Stimulated activated CD4-positive, alpha-beta T cell treated with anti-CD3 and anti-CD28 coated beads, Interleukin-12 subunit alpha, Interleukin-12 subunit beta, amount 100 ng/mL, for 24 hours (primary cell): Measurements from ENCODE around the gene KASH5.

Source experiments
- DNase-seq, 2 experiments: peaks; one replicate each; pipeline ENCODE4 v3.0.0-alpha.2; 2020; ENCODE audit warnings: low read depth in 2 of 2

The KASH5 gene, protein sequence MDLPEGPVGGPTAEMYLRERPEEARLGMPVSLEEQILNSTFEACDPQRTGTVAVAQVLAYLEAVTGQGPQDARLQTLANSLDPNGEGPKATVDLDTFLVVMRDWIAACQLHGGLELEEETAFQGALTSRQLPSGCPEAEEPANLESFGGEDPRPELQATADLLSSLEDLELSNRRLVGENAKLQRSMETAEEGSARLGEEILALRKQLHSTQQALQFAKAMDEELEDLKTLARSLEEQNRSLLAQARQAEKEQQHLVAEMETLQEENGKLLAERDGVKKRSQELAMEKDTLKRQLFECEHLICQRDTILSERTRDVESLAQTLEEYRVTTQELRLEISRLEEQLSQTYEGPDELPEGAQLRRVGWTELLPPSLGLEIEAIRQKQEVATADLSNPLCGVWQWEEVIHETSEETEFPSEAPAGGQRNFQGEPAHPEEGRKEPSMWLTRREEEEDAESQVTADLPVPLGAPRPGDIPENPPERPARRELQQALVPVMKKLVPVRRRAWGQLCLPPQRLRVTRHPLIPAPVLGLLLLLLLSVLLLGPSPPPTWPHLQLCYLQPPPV

DNA sequence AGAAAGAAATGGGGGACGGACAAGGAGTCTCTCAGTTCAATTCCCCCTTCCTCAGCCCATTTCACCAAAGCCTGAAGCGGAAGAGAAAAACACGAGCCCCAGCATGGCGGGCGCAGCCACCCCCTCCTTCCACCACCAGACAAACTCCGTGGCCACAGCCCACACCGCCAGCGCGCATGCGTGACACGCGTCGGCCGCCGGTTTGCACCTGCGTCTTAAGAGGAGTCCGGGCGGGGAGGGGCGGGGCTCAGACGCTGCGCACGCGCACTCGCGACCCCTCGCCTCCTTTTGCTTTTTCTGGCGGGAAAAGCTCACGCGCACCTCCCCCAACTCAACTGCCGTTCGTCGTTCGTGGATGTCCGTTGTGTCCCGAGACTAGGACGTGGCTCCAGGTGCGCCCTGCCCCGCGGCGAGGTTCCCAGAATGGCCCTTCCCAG is at the start of gene KASH5:
Gene KASH5 (plus strand): TSS at position 314 of the 437 bp plus-strand sequence. CDS start 2,635 bp downstream, outside the sequence.
- DNase-seq = peak; percentile 75 to 84

DNA sequence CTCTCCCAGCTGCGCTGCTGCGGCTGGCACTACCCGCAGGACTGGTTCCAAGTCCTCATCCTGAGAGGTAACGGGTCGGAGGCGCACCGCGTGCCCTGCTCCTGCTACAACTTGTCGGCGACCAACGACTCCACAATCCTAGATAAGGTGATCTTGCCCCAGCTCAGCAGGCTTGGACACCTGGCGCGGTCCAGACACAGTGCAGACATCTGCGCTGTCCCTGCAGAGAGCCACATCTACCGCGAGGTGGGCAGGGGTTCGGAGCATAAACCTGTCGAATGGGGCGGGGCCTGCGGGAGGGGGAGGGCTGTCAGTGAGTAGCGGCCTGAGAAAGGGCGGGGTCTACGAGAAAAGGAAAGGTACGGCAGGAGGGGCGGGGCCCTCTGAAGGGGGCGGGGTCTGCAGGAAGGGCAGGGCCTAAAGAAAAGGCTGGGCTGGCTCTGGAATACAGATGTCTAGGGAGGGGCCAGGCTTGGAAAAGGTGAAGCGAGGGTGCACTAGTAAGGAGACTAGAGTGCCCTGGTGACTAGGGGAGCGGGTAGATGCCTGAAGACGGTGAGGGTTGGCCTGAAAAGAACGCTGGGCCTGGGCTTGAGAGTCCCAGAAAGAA is 49.3 kb upstream of the KASH5 start:
- DNase-seq = no peak

DNA sequence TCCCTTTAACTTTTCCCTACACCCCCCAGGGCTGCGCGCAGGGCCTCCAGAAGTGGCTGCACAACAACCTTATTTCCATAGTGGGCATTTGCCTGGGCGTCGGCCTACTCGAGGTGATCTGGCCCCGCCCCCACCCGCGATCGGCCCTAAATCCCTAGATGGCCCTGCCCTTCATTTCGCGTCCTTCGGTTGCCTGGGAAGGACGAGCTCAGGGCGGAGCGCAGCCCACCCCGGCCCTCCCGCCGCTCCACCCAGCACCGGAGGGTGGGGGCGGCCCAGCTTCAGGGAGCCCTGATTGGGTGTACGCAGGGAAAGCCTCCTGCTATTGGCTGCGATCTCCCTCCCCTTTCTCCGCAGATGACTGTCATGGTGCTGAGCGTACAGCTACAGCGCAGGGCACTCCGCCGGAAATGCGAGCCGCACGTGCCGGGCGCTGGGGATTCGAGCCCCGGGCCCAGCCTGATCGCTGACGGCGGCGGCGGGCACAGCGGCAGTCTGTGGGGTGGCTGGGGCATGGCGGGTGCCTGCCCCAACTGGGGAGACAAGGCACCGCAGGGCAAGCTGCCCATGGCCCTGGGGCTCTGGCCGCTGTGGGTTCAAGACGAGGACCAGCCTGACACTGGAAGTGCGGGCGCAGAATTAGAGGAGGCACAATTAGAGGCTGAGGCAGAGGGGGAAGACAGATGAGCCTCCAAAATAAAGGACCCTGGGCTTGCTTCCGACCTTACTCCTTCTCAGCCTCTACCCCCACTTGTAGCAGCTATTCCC is 48.6 kb upstream of the KASH5 start:
- DNase-seq = no peak

DNA sequence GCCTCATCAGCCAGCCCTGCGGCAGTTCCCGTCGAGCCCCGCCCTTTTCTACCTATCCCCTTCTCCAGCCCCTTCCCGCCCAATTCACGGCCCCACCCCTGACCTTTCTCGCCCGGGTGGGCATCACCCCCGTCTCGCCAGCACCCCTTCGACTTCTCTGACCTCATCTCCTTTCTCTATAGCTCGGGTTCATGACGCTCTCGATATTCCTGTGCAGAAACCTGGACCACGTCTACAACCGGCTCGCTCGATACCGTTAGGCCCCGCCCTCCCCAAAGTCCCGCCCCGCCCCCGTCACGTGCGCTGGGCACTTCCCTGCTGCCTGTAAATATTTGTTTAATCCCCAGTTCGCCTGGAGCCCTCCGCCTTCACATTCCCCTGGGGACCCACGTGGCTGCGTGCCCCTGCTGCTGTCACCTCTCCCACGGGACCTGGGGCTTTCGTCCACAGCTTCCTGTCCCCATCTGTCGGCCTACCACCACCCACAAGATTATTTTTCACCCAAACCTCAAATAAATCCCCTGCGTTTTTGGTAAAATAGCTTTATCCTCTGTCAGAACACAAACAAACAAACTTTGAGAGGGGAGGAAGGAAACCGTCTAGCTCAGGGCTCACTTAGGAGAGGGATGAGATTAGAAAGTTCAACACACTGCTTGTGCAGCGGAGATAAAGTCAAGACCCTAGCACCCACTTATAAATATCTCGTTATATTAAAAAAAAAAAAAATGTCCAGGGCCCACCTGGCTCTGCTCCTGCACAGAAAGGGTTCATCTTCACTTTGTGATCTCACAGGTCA is 47.8 kb upstream of the KASH5 start:
- no peak for DNase-seq

DNA sequence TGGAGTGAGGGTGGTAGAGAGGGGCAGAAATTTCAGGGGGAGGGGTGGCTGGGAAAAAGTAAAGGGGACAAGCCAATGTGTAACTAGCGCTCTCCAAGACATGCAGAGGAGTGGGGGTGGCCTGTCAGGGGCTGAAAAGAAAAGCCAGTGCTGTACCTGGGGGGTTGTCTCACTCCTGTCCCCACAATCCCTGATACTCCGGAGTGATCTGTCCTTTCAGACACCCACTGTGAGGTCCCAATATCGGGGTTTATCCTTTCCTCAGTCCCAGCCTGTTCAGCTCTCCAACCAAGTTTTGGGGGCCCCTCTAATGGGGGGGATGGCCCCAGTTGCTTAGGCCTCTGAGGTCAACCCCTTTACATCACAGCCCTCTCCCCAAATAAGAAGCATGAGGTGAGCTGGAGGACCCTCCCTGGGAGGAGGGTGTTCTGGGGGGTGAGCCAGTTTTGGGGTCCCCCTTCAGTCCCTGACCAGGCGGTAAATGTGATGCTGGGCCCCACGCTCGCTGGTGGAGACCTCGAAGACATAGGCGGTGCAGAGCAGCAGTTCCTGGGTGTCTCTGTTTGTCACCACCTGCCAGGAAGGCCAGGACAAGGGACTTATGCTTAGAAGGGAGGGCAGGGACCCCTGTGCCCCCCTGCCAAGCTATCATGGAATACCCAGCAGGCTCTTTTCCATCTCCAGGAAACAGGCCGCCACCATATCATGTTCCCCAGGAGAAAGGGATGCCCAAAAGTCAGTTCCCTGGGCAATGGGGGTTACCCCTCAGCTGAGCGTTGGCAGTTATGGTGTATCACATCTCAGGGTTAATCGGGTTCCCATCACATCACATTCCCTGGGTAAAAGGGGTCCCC is 47.0 kb upstream of the KASH5 start:
- DNase-seq = no peak

DNA sequence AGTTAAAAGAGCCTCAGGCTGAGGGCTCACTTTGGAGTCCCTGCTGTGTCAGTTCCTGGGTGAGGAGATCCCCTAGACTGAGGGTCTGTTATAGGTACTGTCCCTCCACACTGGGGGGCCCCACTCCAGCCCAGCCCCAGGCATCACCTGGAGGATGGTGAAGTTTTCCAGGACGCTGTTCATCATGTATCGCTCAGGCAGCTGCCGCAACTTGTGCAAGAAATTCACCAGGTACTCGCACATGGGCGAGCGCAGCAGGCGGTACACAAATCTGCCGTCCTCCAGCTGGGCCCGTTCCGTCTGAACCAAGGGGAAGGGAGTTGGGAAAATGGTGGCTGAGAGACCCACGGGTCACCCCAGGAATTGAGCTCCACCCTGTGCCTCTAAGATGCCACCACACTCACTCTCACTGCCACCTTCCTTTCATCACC is 45.7 kb upstream of the KASH5 start:
- DNase-seq = no peak

- no peak for DNase-seq
Observed at GRCh38 chr19:49343123-49343522, 44.9 kb upstream of the KASH5 start.

DNA sequence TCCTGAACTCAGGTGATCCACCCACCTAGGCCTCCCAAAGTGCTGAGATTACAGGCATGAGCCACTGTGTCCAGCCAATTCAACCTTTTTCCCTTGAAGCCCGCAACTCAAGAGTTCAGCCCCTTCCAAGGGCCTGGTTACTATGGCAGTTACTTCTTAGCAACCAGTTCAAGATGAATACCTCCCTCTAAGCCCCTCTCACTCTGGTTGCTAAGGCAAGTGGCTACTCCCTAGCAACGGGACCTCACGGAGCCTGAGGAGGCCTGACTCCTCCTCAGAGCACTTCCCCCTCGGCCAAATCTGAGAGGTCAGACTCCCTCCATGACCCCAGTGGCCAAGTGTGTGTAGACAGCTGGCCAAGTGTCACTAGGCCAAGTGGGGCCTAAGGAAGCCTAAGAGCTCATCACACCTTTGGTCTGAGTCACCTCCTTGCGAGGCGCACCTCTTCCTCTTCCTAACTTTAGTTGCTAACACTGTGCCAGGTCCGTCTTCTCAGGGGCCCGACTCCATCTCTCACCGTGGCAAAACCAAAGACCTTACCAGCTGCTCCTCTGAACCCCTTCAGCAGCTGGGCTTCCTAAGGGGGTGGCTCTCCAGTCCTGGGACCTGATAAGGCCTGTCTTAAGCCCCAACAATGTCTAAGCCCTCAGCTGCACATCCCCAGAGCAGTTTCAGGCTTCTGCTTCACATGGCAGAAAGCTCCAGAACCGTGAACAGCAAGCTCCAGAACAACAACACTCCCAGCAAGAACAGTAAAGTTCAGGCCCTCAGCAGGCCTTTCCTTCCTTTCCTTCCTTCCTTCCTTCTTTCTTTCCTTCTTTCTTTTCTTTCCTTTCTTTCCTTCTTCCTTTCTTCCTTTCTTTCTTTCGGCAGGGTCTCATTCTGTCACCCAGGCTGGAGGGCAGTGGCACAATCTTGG is 43.3 kb upstream of the KASH5 start:
- DNase-seq = no peak

GRCh38 chr19:49347191-49347590 is 40.9 kb upstream of the KASH5 start:
- DNase-seq = no peak

DNA sequence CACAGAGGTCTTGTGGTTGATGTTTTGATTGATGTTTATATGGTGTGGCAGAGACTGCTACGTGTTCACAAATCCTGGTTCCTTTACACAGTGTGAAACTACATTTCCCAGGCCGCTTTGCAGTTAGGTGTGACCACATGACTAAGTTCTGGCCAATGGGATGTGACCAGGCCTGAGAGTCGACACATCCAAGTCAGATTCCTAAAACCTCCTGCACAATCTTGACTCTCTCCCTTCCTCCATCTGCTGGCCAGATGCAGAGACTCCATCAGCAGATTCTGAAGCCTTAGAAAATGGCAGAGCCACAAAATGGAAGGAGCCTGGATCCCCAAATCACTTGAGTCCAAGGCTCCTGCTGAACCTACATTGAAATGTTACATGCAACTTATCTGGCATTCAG is 40.2 kb upstream of the KASH5 start:
- DNase-seq = no peak

GRCh38 chr19:49348305-49349189 is 39.5 kb upstream of the KASH5 start:
- DNase-seq = no peak

DNA sequence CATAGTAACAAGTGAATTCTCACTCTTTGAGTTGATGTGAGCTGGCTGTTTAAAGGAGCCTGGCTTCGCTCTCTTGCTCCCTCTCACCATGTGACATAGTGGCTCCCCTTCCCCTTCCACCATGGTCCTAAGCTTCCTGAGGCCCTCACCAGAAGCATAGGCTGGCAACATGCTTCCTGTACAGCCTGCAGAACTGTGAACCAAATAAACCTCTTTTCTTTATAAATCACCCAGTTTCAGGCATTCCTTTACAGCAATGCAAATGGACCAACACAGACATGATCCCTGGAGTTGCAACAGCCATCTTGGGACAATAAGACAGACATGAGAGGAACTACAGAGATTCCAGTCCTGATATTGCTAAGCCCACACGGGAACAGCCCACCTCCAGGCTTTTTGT is 38.5 kb upstream of the KASH5 start:
- DNase-seq = no peak

DNA sequence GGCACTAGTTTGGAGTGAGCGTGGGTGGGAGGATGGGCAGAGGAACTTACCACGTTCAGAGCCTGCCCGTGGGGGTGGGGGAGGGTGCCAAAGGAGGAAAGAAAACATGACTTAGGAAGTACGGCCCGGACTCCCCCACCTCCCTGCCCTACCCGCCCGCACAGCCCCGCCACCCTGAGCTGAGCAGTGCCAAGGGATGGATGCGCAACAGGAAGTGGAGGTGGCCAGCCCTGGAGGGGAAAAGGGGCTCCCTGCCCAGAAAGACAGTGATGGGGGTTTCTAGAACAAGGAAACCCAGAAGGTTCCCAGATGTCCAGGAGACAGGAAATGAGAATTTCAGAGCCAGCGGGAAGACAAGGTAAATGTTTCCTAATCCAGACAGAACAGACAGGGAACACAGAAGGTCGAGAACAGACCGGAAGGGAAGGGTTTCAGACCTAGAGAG is 32.1 kb upstream of the KASH5 start:
- no peak for DNase-seq

GRCh38 chr19:49356382-49356781 is 31.7 kb upstream of the KASH5 start:
- no peak for DNase-seq

DNA sequence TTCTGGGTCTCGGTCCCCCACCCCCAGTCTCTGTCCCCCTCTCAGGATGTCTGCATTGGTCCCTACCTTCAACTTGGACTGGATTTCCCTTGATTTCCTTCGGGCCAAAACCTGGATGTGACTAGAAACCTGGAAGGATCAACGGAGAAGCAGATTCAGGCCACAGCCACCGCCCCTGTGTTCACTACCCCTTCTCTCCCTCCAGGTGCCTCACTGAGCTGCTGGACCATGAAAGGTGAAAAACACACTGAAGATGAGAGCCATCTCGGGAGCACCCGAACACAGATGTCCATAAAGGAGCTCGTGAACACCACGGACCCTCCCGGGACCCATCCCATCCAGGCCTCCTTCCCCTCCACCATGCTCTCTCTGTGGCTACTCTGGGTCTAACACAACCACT is 30.9 kb upstream of the KASH5 start:
- DNase-seq = no peak

- DNase-seq = no peak
Observed at GRCh38 chr19:49359851-49360820, 27.9 kb upstream of the KASH5 start.

DNA sequence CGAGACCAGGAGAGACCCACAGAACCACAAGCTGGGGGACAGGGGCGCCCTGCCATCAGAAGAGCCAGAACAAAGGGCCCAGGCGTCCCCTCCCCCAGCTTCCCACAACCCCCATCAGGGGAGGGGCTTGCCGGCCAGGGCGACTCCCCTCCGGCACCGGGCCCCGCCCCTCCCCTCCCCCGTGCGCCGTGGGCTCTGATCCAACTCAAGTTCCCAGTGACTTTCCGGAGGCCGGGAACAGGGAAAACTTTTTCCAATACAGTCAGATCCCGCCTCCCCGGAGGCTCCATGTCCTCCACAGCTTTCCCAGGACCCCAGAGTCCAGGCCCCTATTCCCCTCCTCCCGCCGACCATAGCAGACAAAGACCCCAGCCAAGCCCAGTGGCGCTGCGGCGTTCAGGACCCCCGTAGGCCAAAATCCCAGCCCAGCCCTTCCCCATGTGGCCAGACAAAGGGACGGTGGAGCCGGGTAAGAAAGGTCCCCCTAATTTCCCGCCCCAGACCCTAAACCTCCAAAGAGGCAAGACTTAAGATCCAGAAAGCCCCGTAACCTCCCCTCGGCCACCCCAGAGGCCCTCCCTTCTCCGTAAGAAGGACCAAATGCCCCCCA is 26.5 kb upstream of the KASH5 start:
- DNase-seq = no peak
